Measurements from ENCODE around the gene GAL. TPM values are rescaled to one million over a fixed set of nuclear protein-coding genes. Genes with fewer than 3 reads are reported as not detected.

The GAL gene
- total RNA-seq, 4 donors from 2014 or later, result 7.2 to 120 (median 29.8) TPM

GRCh38 chr11:68689737-68690625 is 5.6 kb downstream of the GAL start:
- Histone ChIP-seq H3K4me1 (peaks cover 3% of the 10 kb centered on the region), H3K9me3 (no peaks in the 10 kb centered on the region), H3K27me3 (peaks cover 49% of the 10 kb centered on the region), H3K36me3 (no peaks in the 10 kb centered on the region), H3K27ac (no peak overlapping the region), H3K4me3 (no peak overlapping the region)
- TF ChIP-seq EP300 (IDR thresholded peaks at IDR 0.05) (no peak), POLR2A (IDR thresholded peaks at IDR 0.05) (no peak), CTCF (IDR thresholded peaks at IDR 0.05) (no peak), POLR2AphosphoS5 (IDR thresholded peaks at IDR 0.05) (no peak)
- peak in 1 of 2 donors; percentile 50 for DNase-seq (ENCODE audit: low spot score in 2 of 2)
- WGBS, result 58% methylated on average over 14 of the region's 14 CpGs

GRCh38 chr11:68690671-68691401 is 6.5 kb downstream of the GAL start:
- peak in 1 of 2 donors; percentile 57 for DNase-seq (ENCODE audit: low spot score in 2 of 2)
- H3K9me3 ChIP-seq, result no peaks in the 10 kb centered on the region
- H3K27ac ChIP-seq, result no peak overlapping the region
- WGBS, result 57% methylated on average over 16 of the region's 16 CpGs
- H3K4me1 ChIP-seq, result no peaks in the 10 kb centered on the region
- H3K4me3 ChIP-seq, result no peak overlapping the region
- H3K36me3 ChIP-seq, result no peaks in the 10 kb centered on the region
- H3K27me3 ChIP-seq, result peaks cover 45% of the 10 kb centered on the region
- TF ChIP-seq CTCF (IDR thresholded peaks at IDR 0.05) (no peak), EP300 (IDR thresholded peaks at IDR 0.05) (no peak), POLR2A (IDR thresholded peaks at IDR 0.05) (no peak), POLR2AphosphoS5 (IDR thresholded peaks at IDR 0.05) (no peak)

GRCh38 chr11:68691402-68691784 is 7.0 kb downstream of the GAL start:
- Histone ChIP-seq H3K27me3 (peaks cover 45% of the 10 kb centered on the region), H3K36me3 (no peaks in the 10 kb centered on the region), H3K4me1 (no peaks in the 10 kb centered on the region), H3K9me3 (no peaks in the 10 kb centered on the region), H3K4me3 (no peak overlapping the region), H3K27ac (no peak overlapping the region)
- WGBS, result 87% methylated on average over 9 of the region's 9 CpGs
- TF ChIP-seq EP300 (IDR thresholded peaks at IDR 0.05) (no peak), POLR2AphosphoS5 (IDR thresholded peaks at IDR 0.05) (no peak), CTCF (IDR thresholded peaks at IDR 0.05) (no peak), POLR2A (IDR thresholded peaks at IDR 0.05) (no peak)
- peak in 1 of 2 donors; percentile 11 for DNase-seq (ENCODE audit: low spot score in 2 of 2)

GRCh38 chr11:68692115-68692514 is 7.8 kb downstream of the GAL start:
- peak in 1 of 2 donors; percentile 68 for DNase-seq (ENCODE audit: low spot score in 2 of 2)
- H3K4me1 ChIP-seq, result no peaks in the 10 kb centered on the region
- H3K4me3 ChIP-seq, result no peak overlapping the region
- H3K27ac ChIP-seq, result no peak overlapping the region
- WGBS, result 89% methylated on average over 10 of the region's 10 CpGs
- no peaks in the 10 kb centered on the region for H3K36me3 ChIP-seq
- no peaks in the 10 kb centered on the region for H3K9me3 ChIP-seq
- TF ChIP-seq CTCF (IDR thresholded peaks at IDR 0.05) (no peak), POLR2A (IDR thresholded peaks at IDR 0.05) (no peak), POLR2AphosphoS5 (IDR thresholded peaks at IDR 0.05) (no peak), EP300 (IDR thresholded peaks at IDR 0.05) (no peak)
- peaks cover 42% of the 10 kb centered on the region for H3K27me3 ChIP-seq

All from suprapubic skin (tissue), 4 donors.